Stimulated activated CD4-positive, alpha-beta T cell treated with anti-CD3 and anti-CD28 coated beads, TNF-alpha, amount 100 ng/mL, for 4 hours (primary cell): ENCODE data around the gene HNF1A.

ENCODE experiments used
- DNase-seq, 3 experiments: peaks; one replicate each; pipeline ENCODE4 v3.0.0-alpha.2; 2020; ENCODE audit warnings: low read depth in 3 of 3

The HNF1A gene

DNA sequence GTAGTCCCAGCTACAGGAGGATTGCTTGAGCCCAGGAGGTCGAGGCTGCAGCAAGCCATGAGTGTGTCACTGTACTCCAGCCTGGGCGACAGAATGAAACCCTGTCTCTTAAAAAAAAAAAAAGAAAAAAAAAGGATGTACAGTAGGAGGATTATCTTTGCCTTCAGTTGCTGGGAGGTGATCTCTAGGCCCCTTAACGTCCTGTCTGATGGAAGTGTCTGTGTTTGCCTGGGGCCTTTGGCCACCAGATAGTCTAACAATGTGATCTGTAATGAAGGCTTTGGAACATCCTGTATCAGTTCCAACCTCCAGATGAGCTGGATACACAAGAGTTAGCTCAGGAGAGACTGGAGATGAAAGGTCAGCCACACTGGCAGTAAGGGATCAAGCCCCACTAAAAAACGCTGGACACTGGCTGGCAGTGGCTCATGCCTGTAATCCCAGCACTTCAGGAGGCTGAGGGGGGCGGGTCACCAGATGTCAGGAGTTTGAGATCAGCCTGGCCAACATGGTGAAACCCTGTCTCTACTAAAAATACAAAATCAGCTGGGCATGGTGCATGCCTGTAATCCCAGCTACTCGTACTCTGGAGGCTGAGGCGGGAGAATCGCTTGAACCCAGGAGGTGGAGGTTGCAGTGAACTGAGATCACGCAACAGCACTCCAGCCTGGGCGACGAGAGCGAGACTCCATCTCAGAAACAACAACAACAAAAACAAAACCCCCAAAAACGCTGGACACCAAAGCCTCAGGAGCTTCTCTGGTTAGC lies 19.0 kb upstream of the HNF1A start:
- no peak for DNase-seq

DNA sequence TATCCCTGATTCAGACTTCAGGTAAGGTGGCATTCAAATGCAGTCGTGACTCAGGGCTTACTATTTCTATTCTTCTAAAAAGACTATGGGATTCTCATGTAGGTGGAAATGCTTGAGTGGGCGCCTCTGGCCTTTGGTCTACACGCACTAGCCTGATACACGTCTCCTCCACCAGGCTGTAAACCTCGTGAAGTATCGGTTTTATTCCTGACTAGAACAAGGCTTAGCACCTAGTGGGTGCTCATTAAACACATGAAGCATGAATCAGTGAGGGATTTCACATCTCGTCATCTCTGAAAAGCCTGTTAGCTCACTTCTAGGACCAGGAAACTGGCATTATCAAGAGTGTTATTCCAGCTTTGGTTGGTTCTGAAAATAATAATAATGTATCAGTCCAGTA lies 17.7 kb upstream of the HNF1A start:
- no peak for DNase-seq

DNA sequence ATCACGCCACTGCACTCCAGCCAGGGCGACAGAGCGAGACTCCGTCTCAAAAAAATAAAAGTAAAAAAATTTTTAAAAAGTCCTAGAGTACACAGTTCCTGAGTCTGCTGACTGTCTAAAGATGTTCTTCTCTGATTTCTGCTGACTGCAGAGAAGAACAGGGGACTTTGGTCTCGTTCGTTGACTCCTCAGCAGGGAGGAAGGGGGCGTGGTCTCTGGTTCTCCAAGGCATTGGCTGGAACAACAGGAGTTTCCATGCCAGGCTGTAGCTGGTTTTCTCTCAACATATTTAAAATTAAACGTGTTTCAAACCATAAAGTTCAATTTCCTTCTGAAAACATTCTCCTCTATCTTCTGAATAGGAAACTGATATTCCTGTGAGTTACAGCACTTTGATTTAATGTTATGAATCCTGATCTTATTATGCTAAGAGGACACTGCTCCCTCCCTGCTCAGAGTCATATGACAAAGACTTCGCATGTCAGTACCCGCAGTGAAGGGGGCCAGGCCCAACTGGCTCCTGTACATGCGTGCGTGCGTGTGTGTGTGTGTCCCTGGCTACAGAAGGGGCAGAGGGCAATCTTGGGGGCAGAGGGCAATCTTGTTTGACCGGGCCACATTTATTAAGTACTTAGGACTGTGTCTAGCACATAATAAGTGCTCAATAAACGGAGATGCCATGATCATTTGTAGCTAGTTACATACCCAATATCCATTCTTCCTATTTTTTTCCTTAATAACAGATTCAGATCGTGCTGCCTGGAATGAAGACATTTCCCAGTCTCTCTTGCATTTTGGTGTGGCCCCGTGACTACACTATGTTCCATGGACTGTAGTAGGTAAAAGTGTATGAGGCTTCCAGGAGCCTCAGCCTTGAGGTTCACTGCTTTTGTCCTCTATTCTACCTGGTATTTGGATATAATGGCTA lies 16.5 kb upstream of the HNF1A start:
- no peak for DNase-seq

GRCh38 chr12:120962532-120963020 lies 15.8 kb upstream of the HNF1A start:
- DNase-seq = no peak

DNA sequence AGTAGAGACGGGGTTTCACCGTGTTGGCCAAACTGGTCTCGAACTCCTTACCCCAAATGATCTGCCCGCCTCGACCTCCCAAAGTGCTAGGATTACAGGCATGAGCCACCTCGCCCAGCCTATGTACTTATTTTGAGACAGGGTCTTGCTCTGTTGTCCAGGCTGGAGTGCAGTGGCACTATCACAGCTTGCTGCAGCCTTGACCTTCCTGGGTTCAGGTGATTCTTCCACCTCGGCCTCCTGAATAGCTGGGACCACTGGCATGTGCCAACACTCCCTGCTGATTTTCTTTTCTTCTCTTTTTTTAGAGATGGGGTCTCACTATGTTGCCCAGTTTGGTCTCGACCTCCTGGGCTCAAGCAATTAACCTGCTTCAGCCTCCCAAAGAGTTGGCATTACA lies 14.0 kb upstream of the HNF1A start:
- DNase-seq = no peak

- DNase-seq = no peak
Measured at GRCh38 chr12:120965534-120966091, 12.7 kb upstream of the HNF1A start.

DNA sequence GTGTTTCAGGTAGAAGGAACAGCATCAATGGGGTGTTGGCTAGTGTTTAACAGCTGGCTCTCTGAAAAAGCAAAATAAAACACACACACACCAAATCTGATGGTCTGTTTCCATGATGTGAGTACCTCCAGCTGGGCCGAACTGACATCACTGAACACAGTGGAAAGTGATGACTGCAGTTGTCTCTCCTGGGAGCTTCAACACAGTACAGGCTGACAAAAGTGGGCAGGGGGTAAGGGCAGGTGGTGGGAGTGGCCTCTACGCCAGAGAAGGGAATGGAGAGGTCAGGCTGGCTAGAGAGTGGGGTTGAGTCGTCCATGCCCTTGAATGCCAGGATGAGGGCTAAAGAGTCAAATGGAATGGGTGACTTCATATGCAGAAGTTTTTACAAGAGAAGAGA lies 8.0 kb upstream of the HNF1A start:
- no peak for DNase-seq

- DNase-seq = peak in 1 of 3 experiments; percentile 13
Measured at GRCh38 chr12:120971299-120972180, 6.8 kb upstream of the HNF1A start.

- no peak for DNase-seq
Measured at GRCh38 chr12:120972870-120973543, 5.3 kb upstream of the HNF1A start.

- no peak for DNase-seq
Measured at GRCh38 chr12:120977531-120978295, 630 bp upstream of the HNF1A start.

DNA sequence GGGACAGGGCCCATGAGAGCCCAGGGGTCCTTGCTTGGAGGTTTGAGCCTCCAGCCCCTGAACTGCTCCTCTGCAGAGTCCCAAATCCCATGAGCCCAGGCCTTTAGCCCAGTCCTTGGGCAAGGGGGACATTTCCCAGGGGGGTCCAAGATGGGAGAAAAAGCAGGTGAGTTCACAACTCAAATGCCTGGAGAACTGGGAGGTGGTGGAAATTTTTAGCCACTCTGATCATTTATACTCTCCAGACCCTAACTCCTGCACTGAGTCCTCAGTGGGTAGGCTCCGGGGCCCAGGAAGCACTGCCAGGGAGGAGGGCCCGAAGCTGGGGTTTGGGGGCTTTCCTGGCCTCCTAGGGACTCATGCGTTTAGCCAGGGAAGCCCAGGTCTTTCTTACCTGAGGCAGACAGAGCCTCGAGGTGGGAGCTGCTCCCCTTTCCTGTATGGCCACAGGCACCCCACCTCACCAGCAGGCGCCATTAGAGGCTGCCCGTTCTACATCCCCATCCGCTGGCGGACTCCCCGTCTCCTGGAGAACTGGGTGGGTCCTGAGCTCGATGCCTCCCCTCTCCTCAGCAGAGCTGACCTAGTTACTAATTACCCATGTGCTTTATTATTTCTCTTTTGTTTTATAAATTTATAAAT lies 998 bp downstream of the HNF1A start:
- no peak for DNase-seq

DNA sequence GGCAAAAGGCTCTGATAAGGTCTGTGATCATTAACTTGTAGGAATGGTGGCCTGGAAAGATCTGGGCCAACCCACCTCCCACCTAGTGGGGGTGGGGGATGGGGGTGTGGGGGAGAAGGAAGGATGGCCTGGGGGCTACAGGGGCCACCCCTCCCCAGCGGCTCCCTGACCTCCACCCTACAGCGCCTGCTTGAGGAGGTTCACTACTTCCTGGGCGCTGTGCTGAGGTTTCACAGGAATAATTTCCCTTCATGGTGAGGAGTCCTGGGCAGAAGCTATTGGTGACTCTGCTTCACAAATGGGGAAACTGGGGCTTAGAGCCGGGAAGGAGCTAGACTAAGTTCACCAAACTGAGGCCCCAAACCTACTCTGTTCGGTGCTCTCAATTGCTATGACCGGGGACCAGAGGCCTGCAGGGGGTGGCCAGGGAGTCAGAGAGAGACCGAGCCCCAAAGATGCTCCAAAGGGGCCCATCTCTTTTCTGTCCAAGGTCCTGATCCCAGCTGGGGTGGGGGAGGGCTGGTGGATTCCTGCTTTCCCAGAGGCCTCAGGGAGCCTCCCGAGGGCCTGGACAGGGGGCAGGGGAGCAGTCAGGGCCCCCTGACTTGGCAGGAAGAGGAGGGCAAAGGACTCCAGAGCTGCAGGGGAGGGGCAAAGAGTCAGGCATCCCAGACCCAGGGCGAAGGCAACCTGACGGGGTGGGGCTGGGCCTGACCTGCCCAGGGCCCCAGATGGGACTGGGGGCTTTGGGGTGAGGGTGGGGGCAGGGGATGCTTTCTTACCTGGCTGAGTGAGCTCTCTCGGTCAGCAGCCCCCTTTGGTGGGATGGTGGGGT lies 1.7 kb downstream of the HNF1A start:
- no peak for DNase-seq

DNA sequence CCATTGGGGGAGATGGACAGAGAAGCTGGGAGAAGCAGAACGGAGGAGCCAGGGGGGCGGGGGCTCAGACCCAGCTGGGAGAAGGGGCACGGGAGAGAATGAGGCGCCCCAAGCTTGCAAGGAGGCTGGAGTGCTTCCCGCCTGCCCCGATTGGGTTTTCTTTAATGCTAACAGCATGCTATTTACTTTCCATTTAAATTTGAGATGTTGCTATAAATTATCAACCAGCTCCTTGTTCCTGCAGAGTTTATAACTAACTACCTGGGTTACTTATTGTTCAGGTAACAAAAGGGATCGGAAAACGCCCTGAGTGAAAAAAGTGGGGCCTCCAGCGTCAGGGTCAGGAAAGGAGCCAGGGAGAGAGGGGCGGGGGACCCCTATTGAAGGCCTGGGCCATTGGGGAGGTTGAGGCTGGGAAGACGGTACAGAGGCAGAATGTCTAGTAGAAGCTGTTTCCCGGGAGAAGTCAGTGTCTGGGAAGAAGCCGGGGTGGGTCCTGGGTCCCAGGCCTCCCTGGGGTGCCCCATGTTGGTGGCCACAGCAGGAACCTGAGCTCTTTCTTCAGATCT lies 2.5 kb downstream of the HNF1A start:
- DNase-seq = no peak

GRCh38 chr12:120981407-120981941 lies 3.1 kb downstream of the HNF1A start:
- DNase-seq = no peak

DNA sequence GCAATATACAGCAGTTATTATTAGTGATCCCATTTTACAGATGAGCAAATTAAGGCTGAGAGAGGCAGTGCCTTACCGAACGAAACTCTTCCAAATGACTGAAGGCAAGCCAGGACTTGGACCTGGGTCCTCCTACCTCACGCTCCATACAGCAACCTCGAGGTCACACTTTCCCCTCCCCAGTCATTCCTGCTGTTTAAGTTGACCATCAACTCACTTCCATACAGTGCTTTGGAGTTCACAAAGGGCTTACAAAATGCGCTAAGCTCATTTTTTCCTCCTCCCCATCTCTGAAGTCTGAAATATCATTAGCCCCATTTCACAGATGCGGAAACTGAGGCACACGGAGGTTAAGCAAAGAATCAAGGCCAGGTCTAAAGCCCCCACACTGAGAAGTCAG lies 4.3 kb downstream of the HNF1A start:
- no peak for DNase-seq

GRCh38 chr12:120983759-120984158 lies 5.4 kb downstream of the HNF1A start:
- no peak for DNase-seq

DNA sequence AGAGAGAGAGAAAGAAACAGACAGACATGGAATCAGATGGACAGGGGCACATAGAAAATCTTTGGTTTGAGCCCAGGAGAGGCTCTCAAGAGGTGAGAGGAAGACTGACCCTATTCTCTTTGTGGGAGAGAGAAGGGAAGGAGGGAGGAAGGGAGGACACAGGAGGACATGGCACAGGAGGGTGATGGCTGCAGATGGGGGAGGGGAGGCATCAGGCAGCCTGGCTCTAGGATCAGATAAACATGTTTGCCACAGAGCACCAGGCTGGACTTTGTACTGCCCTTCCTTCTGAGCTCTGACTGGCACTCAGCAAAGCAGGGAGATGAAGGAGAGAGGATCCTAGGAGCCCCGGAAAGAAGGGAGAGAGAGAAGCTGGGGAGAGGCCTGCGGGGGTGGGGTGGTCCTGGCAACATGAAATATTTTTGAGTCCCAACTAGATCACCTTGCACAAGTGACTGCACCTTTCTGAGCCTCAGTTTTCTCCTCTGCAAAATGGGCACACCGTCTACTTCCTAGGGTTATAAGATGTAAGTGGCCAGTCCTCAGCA lies 6.1 kb downstream of the HNF1A start:
- no peak for DNase-seq

GRCh38 chr12:120988234-120988633 lies 9.9 kb downstream of the HNF1A start:
- no peak for DNase-seq
